NCI-H2171 treated with DMSO at 0.1 percent for 48 hours (cell line): ENCODE results near the gene CD8B.
"Not testable (repeated sequence)": the region's sequence is repeated elsewhere in the genome, so short reads cannot be mapped to it uniquely, and the experiment has no call there.

Experiments
- DNase-seq: peaks from one replicate; lab custom pipeline; 2025; lab: John Stamatoyannopoulos, UW

The CD8B gene

DNA sequence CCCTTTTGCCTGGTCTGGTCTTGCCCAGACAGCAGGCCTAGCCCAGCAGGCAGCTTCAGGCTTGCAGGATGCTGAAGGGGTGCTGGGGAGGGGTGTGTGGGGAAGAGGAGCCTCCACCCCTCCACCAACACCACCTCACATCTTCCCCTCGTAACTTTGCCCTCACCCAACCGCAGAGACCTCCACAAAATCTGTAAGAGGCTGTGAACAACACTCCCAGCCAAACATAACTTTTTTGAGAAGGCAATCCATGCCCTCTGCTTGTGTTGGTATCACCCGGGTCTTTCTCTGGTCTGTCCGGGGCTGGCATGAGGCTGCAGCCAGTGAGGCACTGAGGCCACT is 26.2 kb downstream of the CD8B start:
- DNase-seq: not testable (repeated sequence)

DNA sequence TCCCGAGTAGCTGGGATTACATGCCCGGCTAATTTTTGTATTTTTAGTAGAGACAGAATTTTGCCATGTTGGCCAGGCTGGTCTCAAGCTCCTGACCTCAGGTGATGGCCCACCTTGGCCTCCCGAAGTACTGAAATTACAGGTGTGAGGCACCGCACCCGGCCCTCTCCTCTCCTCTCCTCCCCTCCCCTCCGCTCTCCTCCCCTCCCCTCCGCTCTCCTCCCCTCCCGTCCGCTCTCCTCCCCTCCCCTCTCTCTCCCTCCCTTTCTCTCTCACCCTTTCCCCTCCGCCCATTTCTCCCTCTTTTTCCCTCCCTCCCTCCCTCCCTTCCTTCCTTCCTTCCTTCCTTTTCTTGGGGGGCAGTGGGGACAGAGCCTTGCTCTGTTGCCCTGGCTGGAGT is 28.4 kb downstream of the CD8B start:
- DNase-seq: no peak

DNA sequence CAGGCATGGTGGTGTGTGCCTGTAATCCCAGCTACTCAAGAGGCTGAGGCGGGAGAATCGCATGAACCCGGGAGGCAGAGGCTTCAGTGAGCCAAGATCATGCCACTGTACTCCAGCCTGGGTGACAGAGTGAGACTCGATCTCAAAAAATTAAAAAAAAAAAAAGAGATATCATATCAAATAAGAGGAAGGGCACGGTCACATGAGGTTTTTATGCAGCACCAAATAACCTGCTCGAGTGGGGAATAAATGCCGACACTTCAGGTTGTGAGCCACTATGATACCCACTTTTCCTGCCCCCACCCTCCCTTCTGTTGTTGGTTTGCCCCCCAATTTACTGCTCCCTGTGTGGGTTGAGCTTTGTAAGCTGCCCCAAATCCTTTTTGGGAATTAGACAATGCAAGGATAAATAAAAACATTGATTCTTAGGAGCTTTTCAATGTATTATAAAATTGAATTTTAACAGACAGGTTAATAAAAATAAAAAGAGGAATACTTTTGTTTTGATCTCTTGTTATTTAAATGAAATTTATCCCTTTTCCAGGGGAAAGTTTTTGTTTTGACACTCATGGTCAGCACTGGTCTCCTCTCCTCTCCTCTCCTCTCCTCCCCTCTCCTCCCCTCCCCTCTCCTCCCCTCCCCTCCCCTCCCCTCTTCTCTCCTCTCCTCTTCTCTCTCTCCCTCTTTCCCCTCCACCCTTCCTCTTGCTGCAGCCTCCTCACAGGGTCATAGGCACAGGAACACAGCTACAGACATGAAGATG is 29.2 kb downstream of the CD8B start:
- no peak for DNase-seq

DNA sequence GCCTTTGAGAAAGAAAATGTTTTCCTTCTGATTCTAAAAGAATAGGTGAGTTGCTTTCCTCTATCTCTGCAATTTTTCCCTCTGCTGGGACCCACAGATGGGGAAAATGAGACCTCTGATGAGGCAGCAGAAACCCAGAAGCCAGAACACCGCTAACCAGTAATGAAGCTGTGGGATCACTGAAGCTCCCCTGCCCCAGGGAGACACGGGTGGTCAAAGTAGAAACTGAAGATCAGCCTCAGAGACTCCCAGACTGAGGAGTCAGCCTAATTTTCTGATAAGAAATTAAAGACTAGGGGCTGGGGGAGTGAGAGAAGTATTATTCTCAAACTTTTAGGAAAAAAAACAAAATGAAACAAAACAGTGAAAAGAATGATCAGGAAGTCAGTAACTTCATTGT is 30.1 kb downstream of the CD8B start:
- no peak for DNase-seq

DNA sequence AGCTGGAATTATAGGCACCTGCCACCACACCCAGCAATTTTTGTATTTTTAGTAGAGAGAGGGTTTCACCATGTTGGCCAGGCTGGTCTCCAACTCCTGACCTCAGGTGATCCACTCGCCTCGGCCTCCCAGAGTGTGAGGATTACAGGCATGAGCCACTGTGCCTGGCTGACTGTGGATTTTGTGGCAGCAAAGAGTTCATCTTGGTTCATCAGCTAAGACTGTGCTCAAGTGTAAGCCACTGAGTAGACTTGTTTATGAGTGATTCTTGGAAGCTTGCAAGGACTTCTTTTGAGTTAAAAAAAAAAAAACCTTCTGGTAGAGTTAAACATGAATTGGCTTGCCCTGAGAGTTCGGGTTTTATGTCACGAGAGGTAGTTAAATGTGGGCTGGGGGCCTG is 34.7 kb downstream of the CD8B start:
- DNase-seq: no peak

DNA sequence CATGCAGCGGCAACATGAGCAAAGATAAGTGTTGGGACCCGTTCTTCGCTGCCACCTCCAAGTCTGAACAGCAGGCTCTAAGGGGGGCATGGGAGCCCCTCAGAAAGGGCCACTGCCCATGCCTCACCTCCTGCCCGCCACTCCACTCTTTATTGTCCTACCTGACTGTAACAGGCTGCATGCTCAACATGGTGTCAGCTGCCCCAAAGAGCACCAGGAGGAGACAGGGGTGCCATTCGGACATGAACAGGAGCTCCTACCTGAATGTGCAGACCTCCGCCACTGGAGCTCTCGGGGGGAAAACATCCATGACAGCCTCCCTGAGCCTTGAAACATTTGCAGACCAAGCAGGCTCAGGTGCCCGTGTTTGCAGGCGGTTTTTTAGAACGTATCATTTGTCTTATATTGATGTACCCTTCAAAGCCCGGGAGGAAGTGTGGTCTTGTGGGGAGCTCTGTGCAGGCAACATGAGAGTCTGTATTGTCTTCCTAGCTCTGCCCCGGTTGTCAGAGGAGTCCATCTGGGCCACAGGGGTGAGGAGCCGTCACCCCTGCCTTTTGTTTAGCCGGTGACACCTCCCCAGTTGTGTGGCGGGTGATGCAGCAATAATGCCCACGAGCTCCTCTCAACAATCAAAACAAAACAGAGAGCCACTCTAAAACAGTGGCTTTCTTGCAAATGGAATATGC is 35.8 kb downstream of the CD8B start:
- DNase-seq: no peak

DNA sequence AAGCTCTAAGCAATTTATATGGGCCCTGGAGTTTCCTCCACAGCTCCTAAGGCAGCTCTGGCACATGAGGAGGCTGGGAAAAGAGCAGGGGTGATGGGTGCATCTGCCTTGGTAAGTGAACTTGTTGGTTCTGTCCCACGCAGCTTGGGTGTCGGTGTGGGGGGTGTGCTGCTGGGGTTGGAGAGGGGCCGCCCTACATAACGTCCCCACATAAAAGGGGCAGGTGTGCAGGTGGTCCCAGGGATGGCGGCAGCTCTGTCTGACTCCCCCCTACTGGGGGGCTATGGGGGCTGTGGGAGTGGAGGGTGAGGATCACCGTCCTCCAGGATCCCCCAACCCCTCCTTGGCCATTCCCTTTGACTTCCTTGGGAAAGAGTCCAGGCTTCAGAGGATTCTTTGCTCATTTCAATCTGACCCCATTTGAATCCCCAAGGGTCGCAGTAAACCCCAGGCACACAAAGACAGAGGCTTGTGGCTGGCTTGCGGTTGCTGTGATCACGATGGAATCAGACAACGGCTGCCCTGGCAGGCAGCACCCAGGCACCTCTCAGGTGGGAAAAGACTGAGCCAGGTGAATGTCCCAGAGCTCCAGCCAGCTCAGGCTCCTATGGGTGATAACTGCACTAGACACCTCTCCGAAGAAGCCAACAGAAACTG is 36.5 kb downstream of the CD8B start:
- no peak for DNase-seq

DNA sequence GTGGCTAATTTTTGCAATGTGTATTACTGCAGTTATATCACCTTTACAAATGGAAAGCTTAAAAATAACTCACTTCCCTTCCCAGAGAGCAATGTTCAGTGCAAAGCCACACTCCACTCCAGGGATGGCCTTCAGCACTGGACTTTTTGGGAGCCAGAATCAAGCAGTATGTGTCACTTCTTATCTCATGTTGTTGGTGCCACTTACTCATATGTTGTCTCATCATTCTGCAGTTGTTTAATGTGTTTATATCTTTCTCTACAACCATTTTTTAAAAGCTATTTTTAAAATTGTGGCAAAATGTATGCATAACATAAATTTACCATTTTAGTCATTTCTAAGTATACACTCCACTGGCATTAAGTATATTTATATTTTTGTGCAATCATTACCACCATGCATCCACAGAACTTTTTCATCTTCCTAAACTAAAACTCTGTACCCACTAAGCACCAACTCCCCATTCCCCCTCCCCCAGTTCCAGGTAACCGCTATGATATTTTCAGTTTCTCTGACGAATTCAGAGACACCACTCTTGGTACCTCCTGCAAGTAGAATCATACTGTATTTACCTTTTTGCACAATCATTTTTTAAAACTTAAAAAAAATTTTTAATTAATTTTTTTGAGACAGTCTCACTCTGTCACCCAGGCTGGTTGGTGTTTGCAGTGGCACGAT is 38.9 kb downstream of the CD8B start:
- no peak for DNase-seq

DNA sequence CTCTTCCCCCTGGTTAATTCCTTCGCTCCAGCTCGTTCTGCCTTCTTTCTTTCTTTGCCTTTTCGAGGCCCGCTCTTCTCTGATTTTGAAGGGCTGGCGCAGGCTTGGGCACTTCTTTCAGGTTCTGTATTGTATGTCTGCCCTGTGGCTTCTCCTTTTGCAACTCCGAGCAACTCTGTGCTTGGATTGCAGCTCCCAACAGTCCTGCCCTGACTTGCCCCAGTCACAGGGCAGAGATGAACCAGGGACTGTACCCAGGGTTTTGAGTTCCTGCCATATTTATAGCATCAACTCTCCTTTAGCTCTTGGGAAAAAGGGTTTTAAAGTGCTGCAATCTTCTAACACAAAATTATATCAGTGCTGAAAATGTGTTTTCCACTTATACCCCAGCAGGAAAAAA is 39.8 kb downstream of the CD8B start:
- no peak for DNase-seq

DNA sequence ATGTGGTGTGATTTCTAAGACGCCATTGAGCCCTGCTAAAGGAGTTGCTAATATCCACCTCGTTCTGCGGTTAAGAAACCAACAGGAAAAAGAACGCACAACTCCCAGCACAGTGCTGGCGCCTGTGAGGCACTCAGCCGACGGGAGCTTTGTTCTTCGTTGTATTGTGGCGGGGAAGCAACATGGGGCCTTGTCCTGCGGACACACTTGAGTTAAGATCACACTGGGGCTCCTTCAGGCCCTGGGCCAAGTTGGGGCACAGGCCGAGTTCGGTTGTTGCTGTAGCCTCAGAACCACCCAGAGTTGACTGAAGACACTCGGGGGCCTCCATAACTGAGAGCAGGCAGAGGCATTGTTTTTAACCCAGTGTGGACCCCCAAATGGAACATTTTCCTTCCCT is 40.4 kb downstream of the CD8B start:
- DNase-seq: no peak

DNA sequence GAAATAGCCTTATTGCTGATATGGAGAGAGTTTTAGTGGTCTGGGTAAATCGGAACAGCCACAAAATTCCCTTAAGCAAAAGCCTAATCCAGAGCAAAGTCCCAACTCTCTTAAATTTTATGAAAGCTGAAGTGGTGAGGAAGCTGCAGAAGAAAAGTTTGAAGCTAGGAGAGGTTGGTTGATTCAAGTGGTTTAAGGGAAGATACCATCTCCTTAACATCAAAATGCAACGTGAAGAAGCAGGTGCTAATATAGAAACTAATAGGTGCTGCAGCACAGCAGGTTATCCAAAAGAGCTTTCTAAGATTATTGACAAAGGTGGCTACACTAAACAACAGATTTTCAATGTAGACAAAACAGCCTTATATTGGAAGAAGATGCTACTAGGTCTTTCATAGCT is 42.7 kb downstream of the CD8B start:
- DNase-seq: no peak

DNA sequence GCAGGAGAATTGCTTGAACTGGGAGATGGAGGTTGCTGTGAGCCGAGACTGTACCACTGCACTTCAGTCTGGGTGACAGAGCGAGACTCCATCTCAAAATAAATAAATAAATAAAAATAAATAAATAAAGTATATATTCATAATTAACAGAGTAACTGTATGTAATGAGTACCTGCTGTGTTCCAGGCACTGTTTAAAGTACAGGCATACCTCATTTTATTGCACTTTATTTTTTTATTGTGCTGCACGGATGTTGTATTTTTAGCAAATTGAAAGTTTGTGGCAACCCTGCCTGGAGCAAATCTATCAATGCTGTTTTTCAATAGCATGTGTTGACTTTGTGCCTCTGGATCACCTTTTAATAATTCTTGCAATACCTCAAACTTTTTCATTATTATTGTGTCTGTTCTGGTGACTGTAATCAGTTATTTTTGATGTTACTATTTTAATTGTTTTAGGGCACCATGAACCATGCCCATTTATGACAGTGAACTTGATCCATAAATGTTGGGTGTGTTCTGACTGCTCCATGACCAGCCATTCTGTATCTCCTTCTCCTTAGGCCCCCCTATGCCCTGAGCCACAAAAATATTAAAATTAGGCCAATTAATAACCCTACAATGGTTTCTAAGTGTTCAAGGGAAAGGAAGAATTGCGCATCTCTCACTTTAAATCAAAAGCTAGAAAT is 43.4 kb downstream of the CD8B start:
- DNase-seq: no peak

DNA sequence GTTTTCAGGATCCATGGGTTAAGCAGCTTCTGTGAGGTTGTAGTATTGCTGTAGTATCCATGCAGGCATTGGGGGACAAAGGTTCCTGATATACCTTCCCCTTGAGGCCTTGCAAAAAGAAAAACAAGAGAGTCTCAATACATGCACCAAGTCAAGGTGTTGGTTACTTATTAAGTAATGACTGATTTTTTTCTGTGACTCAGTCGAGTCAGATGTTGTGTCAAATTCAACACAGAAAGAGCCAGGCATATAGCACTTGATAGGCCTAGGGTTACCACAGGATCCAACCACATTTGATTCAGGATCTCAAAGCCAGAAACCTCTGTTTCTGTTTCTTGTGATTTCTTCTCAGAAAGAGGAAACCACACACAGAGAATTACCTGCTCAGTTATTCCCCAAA is 46.1 kb downstream of the CD8B start:
- DNase-seq: no peak

DNA sequence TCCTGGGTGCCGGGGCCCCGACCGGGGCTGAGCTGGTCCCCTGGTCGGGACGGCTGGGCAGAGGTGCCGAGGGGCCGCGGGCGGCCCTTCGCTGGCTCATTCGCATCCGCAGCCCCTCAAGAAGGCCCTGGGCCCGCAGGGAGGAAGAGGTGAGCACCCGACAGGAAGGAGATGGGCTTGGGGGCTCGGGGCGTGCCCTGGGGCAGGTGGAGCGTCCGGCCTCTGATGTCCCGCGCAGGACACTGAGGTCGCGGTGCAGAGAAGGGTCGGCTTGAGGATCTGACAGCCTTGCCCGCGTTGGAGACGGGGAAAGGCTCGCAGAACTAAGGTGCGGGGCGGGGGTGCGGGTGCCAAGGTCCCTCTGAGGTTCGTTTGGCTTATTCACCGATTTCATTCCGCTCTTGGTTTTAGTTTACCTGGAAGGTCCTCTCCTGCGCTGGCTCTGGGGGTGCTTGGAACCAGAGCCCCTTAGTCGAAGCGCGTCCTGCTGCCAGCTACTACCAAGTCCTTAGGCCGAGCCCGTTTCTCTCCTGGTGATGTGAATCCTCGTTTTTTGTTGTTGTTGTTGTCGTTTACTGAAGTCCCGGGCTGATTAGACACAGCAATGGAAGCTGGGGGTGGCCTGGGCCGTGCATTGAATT is 52.1 kb downstream of the CD8B start:
- no peak for DNase-seq

DNA sequence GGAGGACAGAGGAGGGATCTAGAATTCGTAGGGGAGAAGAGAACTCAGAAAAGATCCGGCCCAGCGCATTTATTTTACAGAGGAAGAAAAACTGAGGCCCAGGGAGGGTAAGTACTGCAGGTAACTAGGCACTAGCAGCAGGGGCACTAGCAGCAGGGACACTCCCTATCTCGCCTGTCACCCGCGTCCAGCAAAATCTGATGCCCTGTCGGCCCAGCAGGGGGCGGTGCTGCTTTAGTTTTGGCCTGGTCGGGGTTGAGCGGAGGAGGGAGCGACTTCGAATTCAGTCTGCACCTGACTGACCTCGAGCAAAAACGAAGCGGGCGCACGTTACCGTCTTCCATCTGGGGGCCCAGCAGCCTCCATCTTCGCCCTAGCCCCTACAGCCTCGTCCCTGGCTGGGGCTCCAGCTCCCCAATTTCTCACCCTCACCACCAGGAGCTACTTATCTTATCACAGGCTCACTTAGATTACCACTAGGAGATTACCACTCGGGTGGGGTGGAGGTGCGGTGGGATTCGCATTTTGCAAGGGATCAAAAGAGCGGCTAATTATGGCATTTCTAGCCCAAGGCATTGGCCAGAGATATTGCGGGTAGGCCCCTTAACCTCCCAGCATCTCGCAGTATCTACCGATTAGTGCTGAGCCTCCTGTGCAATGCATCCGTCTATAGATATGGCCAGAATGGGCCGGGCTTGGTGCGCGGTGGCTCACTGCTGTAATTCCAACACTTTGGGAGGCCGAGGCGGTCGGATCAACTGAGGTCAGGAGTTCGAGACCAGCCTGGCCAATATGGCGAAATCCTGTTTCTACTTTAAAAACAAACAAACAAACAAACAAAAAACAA is 53.1 kb downstream of the CD8B start:
- peak; percentile 93 for DNase-seq

DNA sequence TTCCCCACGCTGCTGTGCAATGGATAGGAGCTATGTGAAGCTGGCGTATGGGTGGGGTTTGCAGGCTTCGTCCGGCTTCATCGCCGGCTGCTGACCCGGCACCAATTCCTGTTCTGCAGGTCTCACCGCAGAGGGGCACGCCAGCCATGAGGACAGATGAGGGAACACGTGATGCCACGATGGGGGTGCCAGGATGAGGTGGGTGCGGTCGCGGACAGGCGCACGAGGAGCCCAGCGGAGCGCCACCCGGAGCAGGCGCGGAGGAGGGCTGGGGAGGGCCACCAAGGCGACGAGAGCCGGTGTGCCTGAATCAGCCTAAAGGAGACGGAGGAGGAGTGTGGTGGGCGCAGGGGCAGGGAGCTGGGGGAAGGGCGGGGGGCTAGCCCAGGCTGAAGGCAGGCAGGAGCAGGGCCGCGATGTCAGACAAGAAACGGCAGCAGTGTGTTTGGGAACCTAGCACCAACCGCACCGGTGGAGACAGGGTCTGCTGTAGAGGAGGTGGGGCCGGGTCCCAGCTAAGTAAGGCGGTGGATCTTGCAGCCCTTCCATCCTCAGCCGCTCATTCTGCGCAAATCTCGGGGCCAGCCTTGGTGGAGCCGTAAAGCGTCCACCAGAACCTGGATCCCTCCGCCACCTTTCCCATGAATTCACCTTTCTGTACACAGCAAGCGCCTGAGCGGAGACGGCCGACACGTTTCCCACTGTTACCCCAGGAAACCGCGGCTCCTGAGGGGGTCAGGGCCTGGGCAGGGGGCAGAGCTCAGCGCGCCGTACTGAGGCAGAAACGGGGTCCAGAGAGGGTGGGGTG is 54.0 kb downstream of the CD8B start:
- peak; percentile 78 for DNase-seq

DNA sequence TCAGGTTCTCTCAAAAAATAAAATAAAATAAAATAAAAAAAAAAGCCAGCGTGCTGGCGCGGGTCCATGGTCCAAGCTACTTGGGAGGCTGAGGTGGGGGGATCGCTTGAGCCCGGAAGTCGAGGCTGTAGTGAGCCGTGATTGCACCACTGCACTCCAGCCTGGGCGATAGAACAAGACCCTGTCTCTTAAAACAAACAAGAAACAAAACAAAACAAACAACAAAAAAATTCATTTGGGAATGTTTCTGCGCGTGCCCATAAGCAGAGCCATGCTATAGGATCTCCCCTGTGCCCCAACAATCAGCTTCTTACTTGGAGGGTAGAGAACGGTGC is 54.6 kb downstream of the CD8B start:
- no peak for DNase-seq

DNA sequence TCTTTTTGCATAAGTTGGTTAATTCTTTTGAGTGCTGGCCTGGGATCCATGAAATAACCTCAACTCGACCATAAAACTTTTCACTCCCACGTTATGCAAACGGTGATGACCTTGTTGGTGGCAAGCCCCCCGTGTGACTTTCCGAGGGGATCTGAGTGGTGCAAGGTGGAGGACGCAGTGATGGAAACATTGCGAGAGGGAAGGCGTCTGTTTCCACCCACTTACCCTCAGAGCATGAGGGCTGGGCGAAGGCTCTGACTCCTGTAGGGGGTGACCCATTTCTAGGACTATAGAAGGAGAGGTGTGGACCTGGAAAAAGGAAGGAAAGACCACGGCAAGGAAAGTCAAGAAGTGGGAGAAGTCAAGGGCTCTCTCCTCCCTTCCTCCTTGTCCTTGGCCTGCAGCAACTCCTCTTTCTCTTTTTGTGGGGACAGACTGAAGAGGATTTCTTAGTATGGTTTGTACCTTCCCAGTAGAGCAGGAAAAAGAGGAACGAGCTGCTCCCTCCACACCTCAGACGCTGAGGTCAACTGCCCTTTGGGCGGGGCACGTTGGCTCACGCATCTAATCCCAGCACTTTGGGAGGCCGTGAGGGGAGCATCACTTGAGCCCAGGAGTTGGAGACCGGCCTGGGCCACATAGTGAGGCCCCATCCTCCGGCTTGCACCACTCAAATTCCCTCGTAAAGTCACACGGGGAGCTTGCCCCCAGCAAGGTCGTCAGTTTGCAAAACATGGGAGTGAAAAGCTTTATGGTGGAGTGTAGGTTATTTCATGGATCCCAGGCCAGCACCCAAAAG is 55.4 kb downstream of the CD8B start:
- DNase-seq: no peak

DNA sequence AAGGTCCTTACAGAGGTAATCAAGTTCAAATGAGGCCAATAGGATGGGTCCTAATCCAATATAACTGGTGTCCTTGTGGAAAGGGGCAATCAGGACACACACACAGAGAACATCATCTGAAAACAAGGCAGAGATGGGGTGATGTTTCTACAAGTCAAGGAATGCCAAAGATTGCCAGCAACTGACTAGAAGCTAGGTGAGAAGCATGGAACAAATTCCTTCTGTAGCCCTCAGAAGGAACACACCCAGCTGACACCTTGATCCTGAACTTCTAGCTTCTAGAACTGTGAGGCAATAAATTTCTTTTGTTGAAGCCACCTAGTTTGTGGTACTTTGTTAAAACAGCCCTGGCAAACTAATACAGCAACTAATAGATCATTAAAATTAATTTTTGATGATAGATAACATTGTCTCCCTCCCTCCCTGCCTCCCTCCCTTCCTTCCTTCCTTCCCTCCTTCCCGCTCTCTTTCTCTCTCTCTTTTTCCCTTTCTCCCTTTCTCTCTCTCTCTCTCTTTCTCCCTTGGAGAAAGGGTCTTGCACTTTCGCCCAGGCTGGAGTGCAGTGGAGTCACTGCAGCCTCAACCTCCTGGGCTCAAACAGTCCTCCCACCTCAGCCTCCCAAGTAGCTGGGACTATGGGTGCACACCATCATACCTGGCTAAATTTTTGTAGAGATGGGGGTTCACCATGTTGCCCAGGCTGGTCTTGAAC is 60.7 kb downstream of the CD8B start:
- no peak for DNase-seq
